Endothelial cell of hepatic sinusoid (primary cell): Measurements from ENCODE around the gene SIGLEC6.
"Not testable (repeated sequence)": the region's sequence is repeated elsewhere in the genome, so short reads cannot be mapped to it uniquely, and the experiment has no call there.

Experiments used
- in situ Hi-C: cut with HindIII; loops from 2 replicates; pipeline ENCODE4 v1.10.0; 2017; ENCODE audit warnings: low sequenced_read_pairs

SIGLEC6 gene

GRCh38 chr19:51511353-51511752 is 20.1 kb downstream of the SIGLEC6 start:
- in situ Hi-C loops, result no loop called here

- in situ Hi-C loops, result no loop called here
Observed at GRCh38 chr19:51509823-51510660, 21.4 kb downstream of the SIGLEC6 start.

GRCh38 chr19:51508059-51508733 is 23.3 kb downstream of the SIGLEC6 start:
- in situ Hi-C loops, result no loop called here

GRCh38 chr19:51507640-51508058 is 23.8 kb downstream of the SIGLEC6 start:
- in situ Hi-C loops, result no loop called here

GRCh38 chr19:51507192-51507591 is 24.3 kb downstream of the SIGLEC6 start:
- in situ Hi-C loops, result no loop called here

GRCh38 chr19:51505904-51506303 is 25.6 kb downstream of the SIGLEC6 start:
- in situ Hi-C loops, result no loop called here

GRCh38 chr19:51503896-51504295 is 27.6 kb downstream of the SIGLEC6 start:
- in situ Hi-C loops, result no loop called here

GRCh38 chr19:51503286-51503817 is 28.1 kb downstream of the SIGLEC6 start:
- in situ Hi-C loops, result no loop called here

- in situ Hi-C loops, result no loop called here
Observed at GRCh38 chr19:51501594-51502263, 29.7 kb downstream of the SIGLEC6 start, which contains the start of gene SIGLEC12. SIGLEC12 (minus strand) TSS chr19:51501800; CDS start chr19:51501733, 67 bp downstream.

- in situ Hi-C loops, result not testable (repeated sequence)
Observed at GRCh38 chr19:51500931-51501330, 30.5 kb downstream of the SIGLEC6 start.

- in situ Hi-C loops, result no loop called here
Observed at GRCh38 chr19:51497666-51498065, 33.8 kb downstream of the SIGLEC6 start.

GRCh38 chr19:51493776-51494175 is 37.7 kb downstream of the SIGLEC6 start:
- in situ Hi-C loops, result no loop called here

GRCh38 chr19:51491586-51491985 is 39.9 kb downstream of the SIGLEC6 start:
- in situ Hi-C loops, result no loop called here

GRCh38 chr19:51490676-51491075 is 40.8 kb downstream of the SIGLEC6 start:
- in situ Hi-C loops, result no loop called here

- in situ Hi-C loops, result no loop called here
Observed at GRCh38 chr19:51489113-51489512, 42.4 kb downstream of the SIGLEC6 start.

GRCh38 chr19:51488491-51488890 is 43.0 kb downstream of the SIGLEC6 start:
- in situ Hi-C loops, result no loop called here

- in situ Hi-C loops, result no loop called here
Observed at GRCh38 chr19:51485960-51486660, 45.4 kb downstream of the SIGLEC6 start.

GRCh38 chr19:51480590-51480989 is 50.9 kb downstream of the SIGLEC6 start:
- in situ Hi-C loops, result no loop called here

GRCh38 chr19:51479531-51480331 is 51.7 kb downstream of the SIGLEC6 start:
- in situ Hi-C loops, result no loop called here
